Measurements from ENCODE around the gene MAP2K1. TPM values are rescaled to one million over a fixed set of nuclear protein-coding genes. Genes with fewer than 3 reads are reported as not detected.
A peak's percentile ranks its signal among the peaks of the same experiment; 100 is the strongest.
"Not testable (repeated sequence)": the region's sequence is repeated elsewhere in the genome, so short reads cannot be mapped to it uniquely, and the experiment has no call there.

The MAP2K1 gene
- polyA plus RNA-seq, result 44.4 to 73.8 TPM (median 73.2 TPM) in 3 replicates
- polyA plus RNA-seq (2011; ENCODE audit: low read depth), result 46.0 TPM
- polyA plus RNA-seq (2011; cell fraction: cytosol; rRNA removed), result 31.9 and 44.4 TPM in 2 replicates
- 42.6 and 42.7 TPM in 2 replicates for polyA plus RNA-seq (2011; cell fraction: nucleus; rRNA removed)
- 63.2 and 63.8 TPM in 2 replicates for polyA plus RNA-seq (2012; ENCODE audit: low replicate concordance)
- 30.2 to 55.5 TPM (median 42.5 TPM) in 3 replicates for polyA minus RNA-seq
- 21.7 TPM for polyA minus RNA-seq (2011; cell fraction: cytosol; rRNA and poly(A)+ RNA removed)
- 19.1 and 28.9 TPM in 2 replicates for polyA minus RNA-seq (2011; cell fraction: nucleus; rRNA and poly(A)+ RNA removed)

- H2AFZ ChIP-seq (ENCODE audit: control insufficient read depth, low read length), result peak within 1 kb of the TSS; percentile 80
- peak within 1 kb of the TSS; percentile 78 for H3K9ac ChIP-seq (ENCODE audit: control insufficient read depth, extremely low read depth, insufficient read depth, low read length)
- no peaks in the 10 kb centered on the region for H3K9me3 ChIP-seq (ENCODE audit: control insufficient read depth, low read depth, low read length)
- peak; percentile 71 for DNase-seq (ENCODE audit: low read depth, low spot score)
- H3K4me2 ChIP-seq (ENCODE audit: control insufficient read depth, extremely low read depth, insufficient read depth, low read depth, low read length), result peak within 1 kb of the TSS; percentile 97
- FAIRE-seq, result no peak
- H3K4me3 ChIP-seq (ENCODE audit: control insufficient read depth in 2 of 3, extremely low read depth in 1 of 3, insufficient read depth in 2 of 3, low read depth in 1 of 3, low read length in 3 of 3), result peak within 1 kb of the TSS; percentile 68 to 84 (median 73)
- H3K79me2 ChIP-seq (ENCODE audit: control insufficient read depth, insufficient read depth, low read length), result peaks cover 41% of the 10 kb centered on the region
- TF ChIP-seq CTCF (optimal IDR thresholded peaks at IDR 0.05 in 1 of 3, IDR thresholded peaks at IDR 0.05 in 1 of 3, conservative IDR thresholded peaks at IDR 0.05 in 1 of 3; ENCODE audit: extremely low read depth in 1 of 3, insufficient read depth in 2 of 3, low read length in 3 of 3) (peak; percentile 43 to 95 (median 49)), EZH2 (IDR thresholded peaks at IDR 0.05; ENCODE audit: low read length) (no peak)
- H3K4me1 ChIP-seq (ENCODE audit: control insufficient read depth, extremely low read depth, insufficient read depth, low read length), result peaks cover 37% of the 10 kb centered on the region
- H4K20me1 ChIP-seq (ENCODE audit: control insufficient read depth, extremely low read depth, insufficient read depth, low read length), result no peaks in the 10 kb centered on the region
- no peaks in the 10 kb centered on the region for H3K9me1 ChIP-seq (ENCODE audit: control insufficient read depth, extremely low read depth, insufficient read depth, low read length)
- H3K27me3 ChIP-seq (ENCODE audit: control insufficient read depth, extremely low read depth, insufficient read depth, low read length), result no peaks in the 10 kb centered on the region
- H3K27ac ChIP-seq (ENCODE audit: control insufficient read depth, insufficient read depth, low read length), result peak within 1 kb of the TSS; percentile 88
- dilution Hi-C loops (cut with MboI; ENCODE audit: extremely low pct_ligation_motif_present, low sequenced_read_pairs), result no loop called here
- no peaks in the 10 kb centered on the region for H3K36me3 ChIP-seq (ENCODE audit: control insufficient read depth in 2 of 2, extremely low read depth in 1 of 2, insufficient read depth in 2 of 2, low read length in 2 of 2)
Measured at GRCh38 chr15:66386204-66387123, at the start of gene MAP2K1. MAP2K1 (plus strand) TSS chr15:66386912; CDS start chr15:66387348, 436 bp downstream.

- H4K20me1 ChIP-seq (ENCODE audit: control insufficient read depth, extremely low read depth, insufficient read depth, low read length); H2AFZ ChIP-seq (ENCODE audit: control insufficient read depth, low read length); FAIRE-seq; H3K4me2 ChIP-seq (ENCODE audit: control insufficient read depth, extremely low read depth, insufficient read depth, low read depth, low read length); dilution Hi-C loops (cut with MboI; ENCODE audit: extremely low pct_ligation_motif_present, low sequenced_read_pairs); H3K27ac ChIP-seq (ENCODE audit: control insufficient read depth, insufficient read depth, low read length); H3K79me2 ChIP-seq (ENCODE audit: control insufficient read depth, insufficient read depth, low read length); H3K4me3 ChIP-seq (ENCODE audit: control insufficient read depth in 2 of 3, extremely low read depth in 1 of 3, insufficient read depth in 2 of 3, low read depth in 1 of 3, low read length in 3 of 3); H3K9ac ChIP-seq (ENCODE audit: control insufficient read depth, extremely low read depth, insufficient read depth, low read length); DNase-seq (ENCODE audit: low read depth, low spot score); H3K9me3 ChIP-seq (ENCODE audit: control insufficient read depth, low read depth, low read length); H3K36me3 ChIP-seq (ENCODE audit: control insufficient read depth in 2 of 2, extremely low read depth in 1 of 2, insufficient read depth in 2 of 2, low read length in 2 of 2); H3K4me1 ChIP-seq (ENCODE audit: control insufficient read depth, extremely low read depth, insufficient read depth, low read length); H3K27me3 ChIP-seq (ENCODE audit: control insufficient read depth, extremely low read depth, insufficient read depth, low read length); H3K9me1 ChIP-seq (ENCODE audit: control insufficient read depth, extremely low read depth, insufficient read depth, low read length): not testable (repeated sequence)
Measured at GRCh38 chr15:66348530-66348929, 38.2 kb upstream of the MAP2K1 start.
